NB4 (cell line): ENCODE data around the gene RNASEH2A.

Source experiments
- POLR2A ChIP-seq: IDR thresholded peaks from 2 replicates; pipeline ENCODE4 v1.6.1; 2011; ENCODE audit warnings: mild to moderate bottlenecking; ENCODE audit not compliant: insufficient read length; ENCODE audit errors: extremely low read depth
- TF ChIP-seq, protein P1 (sequence below): IDR thresholded peaks from one replicate; pipeline ENCODE4 v1.5.1; 2012; ENCODE audit warnings: low read depth, low read length

DNA sequence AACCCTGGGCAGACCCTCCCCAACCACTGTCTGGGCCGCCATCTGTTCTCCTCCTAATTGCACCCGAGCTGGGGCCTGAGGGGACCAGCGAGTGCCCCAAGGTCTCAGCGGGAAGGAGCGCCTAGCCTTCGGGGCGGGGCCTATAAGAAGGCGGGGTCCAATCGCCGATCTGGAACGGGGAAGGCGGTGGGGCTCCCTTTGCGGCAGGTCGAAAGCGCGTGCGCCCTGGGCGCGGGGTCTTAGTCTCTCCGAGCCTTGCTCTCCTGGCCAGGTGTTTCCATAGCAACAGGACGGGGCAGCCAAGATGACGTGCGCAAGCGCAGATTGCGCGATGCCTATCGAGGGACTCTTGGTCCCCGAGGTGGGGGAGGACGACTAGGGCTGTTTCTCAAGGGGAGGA is 34.7 kb downstream of the RNASEH2A start:
- TF ChIP-seq, protein P1, sequence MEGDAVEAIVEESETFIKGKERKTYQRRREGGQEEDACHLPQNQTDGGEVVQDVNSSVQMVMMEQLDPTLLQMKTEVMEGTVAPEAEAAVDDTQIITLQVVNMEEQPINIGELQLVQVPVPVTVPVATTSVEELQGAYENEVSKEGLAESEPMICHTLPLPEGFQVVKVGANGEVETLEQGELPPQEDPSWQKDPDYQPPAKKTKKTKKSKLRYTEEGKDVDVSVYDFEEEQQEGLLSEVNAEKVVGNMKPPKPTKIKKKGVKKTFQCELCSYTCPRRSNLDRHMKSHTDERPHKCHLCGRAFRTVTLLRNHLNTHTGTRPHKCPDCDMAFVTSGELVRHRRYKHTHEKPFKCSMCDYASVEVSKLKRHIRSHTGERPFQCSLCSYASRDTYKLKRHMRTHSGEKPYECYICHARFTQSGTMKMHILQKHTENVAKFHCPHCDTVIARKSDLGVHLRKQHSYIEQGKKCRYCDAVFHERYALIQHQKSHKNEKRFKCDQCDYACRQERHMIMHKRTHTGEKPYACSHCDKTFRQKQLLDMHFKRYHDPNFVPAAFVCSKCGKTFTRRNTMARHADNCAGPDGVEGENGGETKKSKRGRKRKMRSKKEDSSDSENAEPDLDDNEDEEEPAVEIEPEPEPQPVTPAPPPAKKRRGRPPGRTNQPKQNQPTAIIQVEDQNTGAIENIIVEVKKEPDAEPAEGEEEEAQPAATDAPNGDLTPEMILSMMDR: no peak
- TF ChIP-seq POLR2A: no peak
